RWPE2 (cell line): Measurements from ENCODE around the gene CES3.

Source experiments
- ATAC-seq: fragments of 200-7000 bp; cut with Tn5 transposase; 3 replicates; pipeline ENCODE4 v1.9.1; 2021; ENCODE audit warnings: low read depth
- DNase-seq: peaks from one replicate; pipeline ENCODE4 v3.0.0-alpha.2; 2020; ENCODE audit warnings: low spot score
- H3K27ac ChIP-seq: fragments of 450-650 bp; 2 replicates; pipeline ENCODE4 v1.5.1; 2017; ENCODE audit warnings: mild to moderate bottlenecking; ENCODE audit not compliant: poor library complexity, severe bottlenecking
- H3K27me3 ChIP-seq: fragments of 250-450 bp; sonication (Bioruptor Pico); 2 replicates; pipeline ENCODE4 v1.5.1; 2021; ENCODE audit warnings: mild to moderate bottlenecking, moderate library complexity; ENCODE audit not compliant: insufficient read depth, poor library complexity, severe bottlenecking
- H3K36me3 ChIP-seq: fragments of 250-450 bp; sonication (Bioruptor Pico); 2 replicates; pipeline ENCODE4 v1.5.1; 2020; ENCODE audit warnings: low read depth, mild to moderate bottlenecking, moderate library complexity
- H3K4me1 ChIP-seq: fragments of 250-450 bp; sonication (Bioruptor Pico); 2 replicates; pipeline ENCODE4 v1.5.1; 2021; ENCODE audit warnings: mild to moderate bottlenecking, moderate library complexity; ENCODE audit not compliant: insufficient read depth, poor library complexity, severe bottlenecking
- H3K4me3 ChIP-seq: fragments of 250-450 bp; sonication (Bioruptor Pico); 2 replicates; pipeline ENCODE4 v1.5.1; 2021; ENCODE audit warnings: mild to moderate bottlenecking, moderate library complexity; ENCODE audit not compliant: severe bottlenecking
- H3K9me3 ChIP-seq: fragments of 250-450 bp; sonication (Bioruptor Pico); 2 replicates; pipeline ENCODE4 v1.5.1; 2021; ENCODE audit warnings: mild to moderate bottlenecking, moderate library complexity; ENCODE audit not compliant: severe bottlenecking
- TF ChIP-seq, protein P1 (sequence below): fragments of 450-650 bp; IDR thresholded peaks from one replicate; pipeline ENCODE4 v1.5.1; 2017; ENCODE audit warnings: mild to moderate bottlenecking, moderate library complexity; ENCODE audit not compliant: poor library complexity, severe bottlenecking

CES3 gene

GRCh38 chr16:66996324-66996982, 35.4 kb downstream of the CES3 start:
- no peak overlapping the region for H3K4me3 ChIP-seq
- H3K36me3 ChIP-seq: no peaks in the 10 kb centered on the region
- no peaks in the 10 kb centered on the region for H3K9me3 ChIP-seq
- peaks cover 1% of the 10 kb centered on the region for H3K4me1 ChIP-seq
- TF ChIP-seq, protein P1, sequence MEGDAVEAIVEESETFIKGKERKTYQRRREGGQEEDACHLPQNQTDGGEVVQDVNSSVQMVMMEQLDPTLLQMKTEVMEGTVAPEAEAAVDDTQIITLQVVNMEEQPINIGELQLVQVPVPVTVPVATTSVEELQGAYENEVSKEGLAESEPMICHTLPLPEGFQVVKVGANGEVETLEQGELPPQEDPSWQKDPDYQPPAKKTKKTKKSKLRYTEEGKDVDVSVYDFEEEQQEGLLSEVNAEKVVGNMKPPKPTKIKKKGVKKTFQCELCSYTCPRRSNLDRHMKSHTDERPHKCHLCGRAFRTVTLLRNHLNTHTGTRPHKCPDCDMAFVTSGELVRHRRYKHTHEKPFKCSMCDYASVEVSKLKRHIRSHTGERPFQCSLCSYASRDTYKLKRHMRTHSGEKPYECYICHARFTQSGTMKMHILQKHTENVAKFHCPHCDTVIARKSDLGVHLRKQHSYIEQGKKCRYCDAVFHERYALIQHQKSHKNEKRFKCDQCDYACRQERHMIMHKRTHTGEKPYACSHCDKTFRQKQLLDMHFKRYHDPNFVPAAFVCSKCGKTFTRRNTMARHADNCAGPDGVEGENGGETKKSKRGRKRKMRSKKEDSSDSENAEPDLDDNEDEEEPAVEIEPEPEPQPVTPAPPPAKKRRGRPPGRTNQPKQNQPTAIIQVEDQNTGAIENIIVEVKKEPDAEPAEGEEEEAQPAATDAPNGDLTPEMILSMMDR: no peak
- H3K27me3 ChIP-seq: no peaks in the 10 kb centered on the region
- DNase-seq (no peak), ATAC-seq (peak; percentile 50)
- no peak overlapping the region for H3K27ac ChIP-seq

- ATAC-seq: no peak
- H3K27me3 ChIP-seq: no peaks in the 10 kb centered on the region
Observed at GRCh38 chr16:66996983-66997358, 35.9 kb downstream of the CES3 start.

DNA sequence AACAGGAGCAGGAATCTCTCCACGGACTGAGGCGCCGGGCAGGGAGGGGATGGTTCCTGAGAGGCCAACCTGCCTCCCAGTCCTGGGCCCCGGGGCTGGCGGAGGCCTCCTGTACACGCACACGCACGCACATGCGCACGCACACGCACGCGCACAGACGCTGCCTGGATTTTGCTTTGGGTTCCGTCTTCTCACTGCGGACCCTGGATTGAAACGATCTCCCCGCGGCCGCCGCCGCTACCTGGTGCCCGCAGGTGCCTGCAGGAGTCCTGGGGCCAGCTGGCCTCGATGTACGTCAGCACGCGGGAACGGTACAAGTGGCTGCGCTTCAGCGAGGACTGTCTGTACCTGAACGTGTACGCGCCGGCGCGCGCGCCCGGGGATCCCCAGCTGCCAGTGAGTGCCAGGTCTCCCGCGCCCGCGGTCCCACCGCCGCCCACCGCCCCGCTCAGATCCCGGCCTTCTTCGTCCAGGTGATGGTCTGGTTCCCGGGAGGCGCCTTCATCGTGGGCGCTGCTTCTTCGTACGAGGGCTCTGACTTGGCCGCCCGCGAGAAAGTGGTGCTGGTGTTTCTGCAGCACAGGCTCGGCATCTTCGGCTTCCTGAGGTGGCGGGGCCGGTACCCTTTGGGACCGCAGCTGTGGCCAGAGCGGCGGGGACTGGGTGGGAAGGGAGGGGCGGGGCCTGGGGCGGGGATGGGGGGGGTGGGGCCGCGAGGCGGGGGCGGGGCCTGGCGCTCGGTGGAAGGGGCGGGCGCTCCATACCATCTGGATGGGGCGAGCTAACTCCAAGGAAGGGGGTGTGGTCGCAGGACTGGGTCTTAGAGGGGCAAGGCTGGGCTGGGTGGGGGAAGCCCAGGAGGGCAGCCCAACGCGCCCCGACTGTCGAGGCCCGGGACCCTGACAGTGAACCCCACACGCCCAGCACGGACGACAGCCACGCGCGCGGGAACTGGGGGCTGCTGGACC, 39.6 kb downstream of the CES3 start:
- ATAC-seq: peak; percentile 43
- H3K4me3 ChIP-seq: peak overlapping the region; percentile 34
- H3K4me1 ChIP-seq: peaks cover 7% of the 10 kb centered on the region
- DNase-seq: no peak
- no peaks in the 10 kb centered on the region for H3K9me3 ChIP-seq
- TF ChIP-seq, protein P1: no peak
- H3K27ac ChIP-seq: no peak overlapping the region
- H3K36me3 ChIP-seq: no peaks in the 10 kb centered on the region
- H3K27me3 ChIP-seq: no peaks in the 10 kb centered on the region

More at GRCh38 chr16:66996983-66997358, 35.9 kb downstream of the CES3 start:
- no peak overlapping the region for H3K4me3 ChIP-seq
- no peak overlapping the region for H3K27ac ChIP-seq
- DNase-seq: no peak
- H3K36me3 ChIP-seq: no peaks in the 10 kb centered on the region
- TF ChIP-seq, protein P1: no peak
- H3K9me3 ChIP-seq: no peaks in the 10 kb centered on the region
- H3K4me1 ChIP-seq: peaks cover 6% of the 10 kb centered on the region

DNA sequence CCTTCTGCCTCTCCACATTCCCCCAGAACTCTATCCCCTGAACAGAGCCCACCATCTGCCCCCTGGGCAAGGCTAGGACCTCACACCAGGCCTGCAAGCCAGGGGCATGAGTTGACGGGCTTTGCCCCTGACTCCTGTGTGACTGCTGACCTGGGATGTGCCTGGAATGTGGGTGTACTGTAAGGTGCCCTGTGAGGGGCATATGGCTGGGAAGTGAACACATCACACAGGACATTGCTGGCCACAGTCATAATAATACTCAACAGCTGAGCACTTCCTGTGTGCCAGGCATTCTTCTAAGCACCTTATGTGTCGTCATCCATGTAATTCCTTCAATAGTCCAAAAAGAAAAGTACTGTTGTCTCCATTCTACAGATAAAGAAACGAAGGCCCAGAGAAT, 40.7 kb downstream of the CES3 start:
- no peak for DNase-seq

More for the DNA sequence above, 40.7 kb downstream of the CES3 start:
- TF ChIP-seq, protein P1: no peak
- peak; percentile 25; the same call in 1 of the 3 replicates for ATAC-seq
- Histone ChIP-seq H3K36me3 (no peaks in the 10 kb centered on the region), H3K4me1 (peaks cover 7% of the 10 kb centered on the region), H3K27me3 (no peaks in the 10 kb centered on the region), H3K4me3 (no peak overlapping the region), H3K9me3 (no peaks in the 10 kb centered on the region), H3K27ac (no peak overlapping the region)
